ENCODE measurements around the gene CAPZA2.

DNA sequence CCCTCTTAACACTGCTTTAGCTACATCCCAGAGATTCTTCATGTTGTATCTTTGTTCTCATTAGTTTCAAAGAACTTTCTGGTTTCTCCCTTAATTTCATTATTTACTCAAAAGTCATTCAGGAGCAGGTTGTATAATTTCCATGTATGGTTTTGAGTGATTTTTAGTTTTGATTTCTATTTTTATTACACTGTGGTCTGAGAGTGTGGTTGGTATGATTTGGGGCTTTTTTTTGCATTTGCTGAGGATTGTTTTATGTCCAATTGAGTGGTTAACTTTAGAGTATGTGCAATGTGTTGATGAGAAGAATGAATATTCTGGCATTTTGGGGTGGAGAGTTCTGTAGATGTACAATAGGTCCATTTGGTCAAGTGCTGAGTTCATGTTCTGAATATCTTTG, 37.9 kb upstream of the CAPZA2 start:
- TF ChIP-seq GATA3 (IDR thresholded peaks at IDR 0.05; ENCODE audit: low read depth, low read length) = no peak
- TF ChIP-seq GATA2 (IDR thresholded peaks at IDR 0.05; ENCODE audit: low read depth, low read length) = no peak
